Mononuclear cell (primary cell): ENCODE measurements around the gene TSPYL1. TPM values are rescaled to one million over a fixed set of nuclear protein-coding genes. Genes with fewer than 3 reads are reported as not detected.

Source experiments
- H3K27me3 ChIP-seq: 2 replicates; pipeline ENCODE4 v1.6.0; 2011; ENCODE audit warnings: low read length, control low read depth; ENCODE audit not compliant: insufficient read depth
- H3K4me1 ChIP-seq: 2 replicates; pipeline ENCODE4 v1.5.1; 2011; ENCODE audit warnings: mild to moderate bottlenecking, low read length, control low read depth; ENCODE audit not compliant: insufficient read depth
- H3K4me3 ChIP-seq: 2 replicates; pipeline ENCODE4 v1.5.1; 2011; ENCODE audit warnings: mild to moderate bottlenecking, low read length, moderate library complexity
- H3K9me3 ChIP-seq: 2 replicates; pipeline ENCODE4 v1.5.1; 2011; ENCODE audit warnings: low read depth, mild to moderate bottlenecking, control low read depth, low read length
- total RNA-seq: library from RNA; depleted of rRNA; stranded (reverse); fragments of >200 nt; gene quantifications from one replicate; pipeline ENCODE4 v1.2.3, GENCODE V29; 2012

The TSPYL1 gene
- total RNA-seq, 1 donor = 179 TPM

GRCh38 chr6:116256694-116257093, 23.0 kb downstream of the TSPYL1 start:
- Histone ChIP-seq H3K4me1 (peaks cover 18% of the 10 kb centered on the region), H3K4me3 (no peak overlapping the region), H3K27me3 (no peaks in the 10 kb centered on the region), H3K9me3 (no peaks in the 10 kb centered on the region)

GRCh38 chr6:116255246-116255800, 24.4 kb downstream of the TSPYL1 start:
- Histone ChIP-seq H3K27me3 (no peaks in the 10 kb centered on the region), H3K4me3 (no peak overlapping the region)

DNA sequence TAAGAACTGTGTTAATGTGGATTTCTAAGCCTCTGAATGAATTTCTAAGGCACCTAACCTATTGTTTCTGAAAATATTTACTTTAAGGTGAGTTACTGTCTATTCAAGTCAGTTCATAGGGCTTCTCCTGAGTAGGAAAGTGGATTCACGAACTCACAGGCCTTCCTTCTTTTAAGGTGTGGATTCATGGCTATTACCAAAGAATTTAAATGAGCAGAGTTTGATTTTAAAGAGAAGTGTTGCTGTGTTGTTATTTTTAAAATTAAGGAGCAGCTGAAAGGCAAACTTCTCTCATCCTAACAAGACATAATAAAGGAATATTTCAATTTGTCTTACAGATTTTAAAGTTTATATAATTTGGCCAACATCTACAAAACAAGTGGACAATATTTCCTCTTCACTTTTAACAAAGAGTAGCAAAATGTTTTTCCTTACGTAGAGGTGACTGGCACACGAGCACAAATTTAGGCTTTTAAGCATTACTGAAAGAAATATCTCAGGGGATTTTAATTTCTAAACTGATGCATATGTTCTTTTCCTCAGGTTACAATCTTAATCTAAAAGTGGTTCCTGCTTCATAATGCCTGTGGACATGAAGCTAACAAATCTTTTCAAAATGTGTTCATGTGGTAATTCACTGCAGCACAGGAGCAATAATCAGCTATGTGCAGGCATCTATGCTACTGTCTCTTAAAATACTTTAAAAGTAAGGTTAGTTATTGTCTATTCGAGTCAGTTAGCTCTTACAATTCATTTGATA, 25.3 kb downstream of the TSPYL1 start:
- H3K4me1 ChIP-seq = peaks cover 29% of the 10 kb centered on the region
- H3K9me3 ChIP-seq = no peaks in the 10 kb centered on the region
- no peaks in the 10 kb centered on the region for H3K27me3 ChIP-seq
- H3K4me3 ChIP-seq = peak overlapping the region; percentile 75

More at GRCh38 chr6:116255246-116255800, 24.4 kb downstream of the TSPYL1 start:
- H3K9me3 ChIP-seq = no peaks in the 10 kb centered on the region
- peaks cover 29% of the 10 kb centered on the region for H3K4me1 ChIP-seq

GRCh38 chr6:116253505-116254296, 26.0 kb downstream of the TSPYL1 start, which contains the start of gene TSPYL4:
TSPYL4 (minus strand) TSS chr6:116254075; CDS start chr6:116254008, 67 bp downstream.
- Histone ChIP-seq H3K27me3 (no peaks in the 10 kb centered on the region), H3K9me3 (no peaks in the 10 kb centered on the region), H3K4me1 (peaks cover 29% of the 10 kb centered on the region), H3K4me3 (peak within 1 kb of the TSS; percentile 75)

DNA sequence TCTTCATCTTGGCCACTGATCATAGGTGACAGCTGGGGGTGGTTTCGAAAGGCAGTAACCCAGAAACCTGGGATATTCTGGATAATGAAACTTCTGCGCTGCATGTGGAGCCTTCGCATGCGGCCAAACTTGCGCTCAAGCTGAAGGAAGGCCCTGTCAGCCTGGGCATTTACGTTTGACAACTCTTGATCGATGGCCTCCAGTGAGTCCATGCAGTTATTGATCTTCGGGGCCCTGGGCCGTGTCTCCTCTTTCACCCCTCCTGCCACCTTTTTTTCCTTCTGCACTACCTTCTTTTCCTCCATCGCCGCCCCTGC, 26.6 kb downstream of the TSPYL1 start:
- H3K27me3 ChIP-seq = no peaks in the 10 kb centered on the region

GRCh38 chr6:116251568-116252384, 28.0 kb downstream of the TSPYL1 start:
- H3K27me3 ChIP-seq = no peaks in the 10 kb centered on the region
- H3K4me3 ChIP-seq = no peak overlapping the region
- H3K9me3 ChIP-seq = no peaks in the 10 kb centered on the region
- peaks cover 29% of the 10 kb centered on the region for H3K4me1 ChIP-seq

More for the DNA sequence above, 26.6 kb downstream of the TSPYL1 start:
- Histone ChIP-seq H3K4me1 (peaks cover 29% of the 10 kb centered on the region), H3K9me3 (no peaks in the 10 kb centered on the region), H3K4me3 (peak overlapping the region; percentile 75)

GRCh38 chr6:116248577-116248976, 31.2 kb downstream of the TSPYL1 start:
- Histone ChIP-seq H3K9me3 (no peaks in the 10 kb centered on the region), H3K27me3 (no peaks in the 10 kb centered on the region), H3K4me3 (no peak overlapping the region)

DNA sequence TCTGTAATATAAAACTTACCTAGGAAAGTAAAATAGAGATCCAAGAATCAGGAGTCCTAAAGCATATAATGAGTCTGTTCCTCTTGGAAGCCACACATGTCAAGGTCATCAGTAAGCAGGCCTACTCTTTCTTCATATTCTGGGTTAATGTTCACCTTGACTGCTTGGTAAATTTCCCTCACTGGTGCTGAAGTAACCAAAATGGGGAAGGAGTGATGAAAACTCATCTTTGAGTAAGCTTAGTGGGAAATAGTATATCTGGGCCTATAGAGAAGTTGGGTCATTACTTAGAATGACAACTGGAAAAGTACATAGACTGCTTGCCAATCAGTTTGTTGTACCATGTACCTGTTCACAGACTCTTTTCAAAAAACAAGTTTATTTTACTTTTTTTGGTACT, 32.4 kb downstream of the TSPYL1 start:
- H3K4me1 ChIP-seq = peaks cover 15% of the 10 kb centered on the region
- H3K4me3 ChIP-seq = no peak overlapping the region
- H3K27me3 ChIP-seq = no peaks in the 10 kb centered on the region
- no peaks in the 10 kb centered on the region for H3K9me3 ChIP-seq

More at GRCh38 chr6:116248577-116248976, 31.2 kb downstream of the TSPYL1 start:
- H3K4me1 ChIP-seq = peaks cover 26% of the 10 kb centered on the region

DNA sequence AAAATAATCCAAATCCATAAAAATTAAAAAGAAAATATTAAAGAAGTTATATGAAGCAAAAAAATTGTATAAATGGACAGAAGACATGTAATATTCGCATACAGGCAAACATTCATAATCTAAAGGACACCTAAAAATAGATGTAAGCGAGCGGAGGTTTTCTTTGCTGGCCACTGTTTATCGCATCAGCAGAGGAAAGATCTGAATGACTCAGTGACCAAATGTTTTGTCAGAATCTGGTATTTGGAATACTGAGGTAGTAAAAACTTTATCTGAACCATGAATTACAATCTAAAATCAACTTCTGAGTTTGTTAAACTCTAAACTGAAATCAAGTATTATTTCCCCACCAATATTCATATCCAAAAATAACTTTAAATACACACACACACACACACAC, 33.6 kb downstream of the TSPYL1 start:
- no peak overlapping the region for H3K4me3 ChIP-seq
- H3K4me1 ChIP-seq = peaks cover 8% of the 10 kb centered on the region
- no peaks in the 10 kb centered on the region for H3K9me3 ChIP-seq
- H3K27me3 ChIP-seq = no peaks in the 10 kb centered on the region

DNA sequence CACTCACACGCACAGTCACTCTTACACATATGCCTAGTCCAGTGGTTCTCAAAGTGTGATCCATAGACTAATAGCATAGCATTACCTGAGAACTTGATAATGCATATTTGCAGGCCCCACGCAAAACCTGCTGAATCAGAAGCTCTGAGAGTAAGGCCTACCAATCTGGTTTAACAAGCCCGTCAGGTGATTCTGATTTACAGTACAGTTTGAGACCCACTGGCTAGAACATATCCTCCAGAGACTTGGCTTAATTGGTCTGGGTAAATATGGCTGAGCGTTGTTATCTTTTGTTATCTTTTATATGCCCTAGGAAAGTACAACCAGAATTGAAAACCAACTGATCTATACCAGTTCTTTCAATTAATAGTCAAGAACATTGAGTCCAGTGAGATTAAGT, 35.4 kb downstream of the TSPYL1 start:
- H3K4me1 ChIP-seq = no peaks in the 10 kb centered on the region
- no peaks in the 10 kb centered on the region for H3K9me3 ChIP-seq

GRCh38 chr6:116239856-116240255, 39.9 kb downstream of the TSPYL1 start:
- Histone ChIP-seq H3K4me1 (no peaks in the 10 kb centered on the region), H3K4me3 (no peak overlapping the region), H3K9me3 (no peaks in the 10 kb centered on the region), H3K27me3 (no peaks in the 10 kb centered on the region)

More for the DNA sequence above, 35.4 kb downstream of the TSPYL1 start:
- H3K27me3 ChIP-seq = no peaks in the 10 kb centered on the region
- no peak overlapping the region for H3K4me3 ChIP-seq

DNA sequence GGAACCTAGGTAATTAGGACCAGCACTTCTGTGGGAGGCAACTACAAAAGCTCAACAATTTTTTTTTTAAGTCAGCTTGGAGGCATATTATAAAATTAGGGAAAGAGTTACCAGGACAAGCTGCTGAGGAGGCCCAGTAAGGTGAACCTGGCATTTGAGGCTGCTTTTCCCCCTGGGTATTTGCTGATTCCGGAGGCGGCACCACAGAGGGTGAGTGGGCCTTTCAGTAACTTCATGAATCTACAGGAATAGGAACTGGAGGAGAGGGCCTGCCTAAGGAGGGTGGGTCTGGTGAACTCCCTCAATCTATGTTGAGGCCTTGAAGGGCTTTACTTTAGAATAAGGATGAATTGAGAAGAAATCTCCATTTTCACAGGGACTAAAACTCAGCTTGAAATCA, 40.5 kb downstream of the TSPYL1 start:
- H3K4me1 ChIP-seq = no peaks in the 10 kb centered on the region
- H3K27me3 ChIP-seq = no peaks in the 10 kb centered on the region
- H3K4me3 ChIP-seq = no peak overlapping the region

DNA sequence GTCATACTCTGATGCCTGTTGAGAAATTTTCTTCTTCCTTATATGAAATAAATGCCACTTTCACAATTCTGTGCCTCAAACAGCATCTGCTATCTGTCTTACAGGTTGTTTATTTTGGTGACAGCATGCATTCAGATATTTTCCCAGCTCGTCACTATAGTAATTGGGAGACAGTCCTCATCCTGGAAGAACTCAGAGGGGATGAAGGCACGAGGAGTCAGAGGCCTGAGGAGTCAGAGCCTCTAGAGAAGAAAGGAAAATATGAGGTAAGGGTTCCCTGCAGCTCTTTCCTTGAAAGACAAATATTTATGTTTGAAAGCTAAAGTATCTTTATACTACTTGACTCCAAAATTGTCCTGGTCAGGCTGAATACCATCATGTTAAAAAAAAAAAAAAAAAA, 41.6 kb downstream of the TSPYL1 start:
- Histone ChIP-seq H3K4me3 (no peak overlapping the region), H3K27me3 (no peaks in the 10 kb centered on the region), H3K9me3 (no peaks in the 10 kb centered on the region), H3K4me1 (no peaks in the 10 kb centered on the region)

More for the DNA sequence above, 40.5 kb downstream of the TSPYL1 start:
- no peaks in the 10 kb centered on the region for H3K9me3 ChIP-seq

DNA sequence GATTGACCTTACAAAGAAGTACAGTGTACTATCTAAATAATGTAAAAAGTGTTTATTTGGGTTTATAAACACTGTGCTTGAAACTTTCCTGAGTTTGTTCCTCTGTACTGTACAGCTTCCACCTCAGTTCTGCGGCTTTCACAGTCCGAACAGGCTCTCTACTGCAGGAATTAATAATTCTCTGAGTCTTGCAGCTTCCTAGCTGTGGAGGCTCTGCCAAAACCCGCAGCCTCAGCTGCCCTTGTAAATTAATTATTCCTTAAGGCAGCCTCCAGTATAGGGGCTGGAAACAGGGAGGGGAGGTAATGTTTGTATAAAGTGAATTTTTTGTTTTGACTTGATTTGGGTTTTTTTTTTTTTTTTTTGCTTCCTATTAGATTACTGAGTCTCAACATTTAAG, 45.0 kb downstream of the TSPYL1 start:
- Histone ChIP-seq H3K9me3 (no peaks in the 10 kb centered on the region), H3K4me3 (no peak overlapping the region), H3K4me1 (no peaks in the 10 kb centered on the region), H3K27me3 (no peaks in the 10 kb centered on the region)
